CD4-positive, alpha-beta T cell treated with Interferon gamma for 1 hour (primary cell): ENCODE results near the gene SLC35E3.
A peak's percentile ranks its signal among the peaks of the same experiment; 100 is the strongest.

Source experiments
- DNase-seq: peaks from one replicate; pipeline ENCODE4 v3.0.0-alpha.2; 2020

The SLC35E3 gene

DNA sequence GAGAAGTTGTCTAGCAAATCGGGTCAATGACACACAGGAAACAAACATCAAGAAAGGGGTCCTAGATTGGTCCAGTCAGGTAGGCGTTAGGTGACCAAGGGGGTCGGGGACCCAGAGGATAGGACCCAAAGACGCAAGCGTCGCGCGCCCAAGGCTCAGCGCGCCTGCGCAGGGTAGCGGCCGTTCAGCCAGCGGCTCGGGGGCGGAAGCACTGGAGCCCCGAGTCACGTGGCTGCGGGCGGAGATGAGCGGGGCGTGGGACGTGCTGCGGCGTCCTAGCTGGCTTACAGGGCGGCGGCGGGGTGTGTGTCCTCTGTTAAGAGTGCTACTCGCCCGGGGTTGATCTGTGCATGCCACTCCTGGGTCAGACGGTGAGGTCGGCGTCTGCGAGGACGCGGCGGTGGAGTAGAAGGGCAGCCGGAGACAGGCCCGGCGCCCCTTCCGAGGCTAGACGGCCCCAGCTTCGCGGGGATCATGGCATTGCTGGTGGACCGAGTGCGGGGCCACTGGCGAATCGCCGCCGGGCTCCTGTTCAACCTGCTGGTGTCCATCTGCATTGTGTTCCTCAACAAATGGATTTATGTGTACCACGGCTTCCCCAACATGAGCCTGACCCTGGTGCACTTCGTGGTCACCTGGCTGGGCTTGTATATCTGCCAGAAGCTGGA is at the start of gene SLC35E3:
TSS of gene SLC35E3 (plus strand) at position 273 of the 668 bp plus-strand sequence. CDS start at position 475, 202 bp downstream.
- peak; percentile 90 for DNase-seq

- no peak for DNase-seq
Observed at GRCh38 chr12:68699486-68699885, 46.5 kb upstream of the SLC35E3 start.

GRCh38 chr12:68727776-68728175 is 18.2 kb upstream of the SLC35E3 start:
- DNase-seq, result no peak

- no peak for DNase-seq
Observed at GRCh38 chr12:68733661-68734071, 12.3 kb upstream of the SLC35E3 start.

GRCh38 chr12:68739891-68740290 is 6.1 kb upstream of the SLC35E3 start:
- no peak for DNase-seq

DNA sequence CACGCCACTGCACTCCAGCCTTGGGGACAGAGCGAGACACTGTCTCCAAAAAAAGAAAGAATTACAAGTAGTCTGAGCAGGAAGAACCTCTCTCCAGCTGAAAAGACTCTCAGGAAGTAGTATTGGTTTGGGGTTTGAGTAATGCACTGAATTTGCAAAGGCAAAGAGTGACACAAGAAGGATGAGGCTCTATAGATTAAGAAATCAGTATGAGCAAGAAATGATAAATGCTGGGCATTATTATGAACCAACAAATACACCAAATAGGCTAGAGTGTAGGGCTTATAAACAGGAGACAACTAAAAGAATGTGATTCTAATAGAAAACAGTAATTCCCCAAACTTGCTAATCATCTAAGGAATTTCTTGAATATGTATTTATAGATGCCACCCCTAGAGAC is 2.6 kb upstream of the SLC35E3 start:
- DNase-seq, result no peak

GRCh38 chr12:68745376-68745903 is 536 bp upstream of the SLC35E3 start:
- no peak for DNase-seq

GRCh38 chr12:68746572-68747180 is 700 bp downstream of the SLC35E3 start:
- DNase-seq, result peak; percentile 7

GRCh38 chr12:68749443-68749842 is 3.5 kb downstream of the SLC35E3 start:
- no peak for DNase-seq

DNA sequence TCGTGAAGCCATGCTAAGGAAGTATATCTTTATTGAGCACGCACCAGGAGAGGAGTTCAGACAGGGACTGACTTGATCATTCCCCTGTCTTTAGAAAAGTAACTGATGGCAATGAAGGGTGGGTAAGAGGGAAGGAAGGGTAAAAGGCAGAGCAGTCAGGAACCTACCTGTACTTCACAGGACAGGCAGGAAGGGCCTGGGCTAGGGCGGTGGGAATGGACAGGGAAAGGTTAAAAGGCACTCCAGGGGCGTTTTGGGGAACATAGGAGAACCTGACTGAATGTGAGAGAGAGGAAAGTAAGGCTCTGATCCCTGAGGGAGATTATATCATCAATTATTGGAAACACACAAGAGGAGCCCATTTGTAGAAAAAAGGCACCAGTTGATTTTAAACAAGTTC is 3.9 kb downstream of the SLC35E3 start:
- DNase-seq, result no peak

- no peak for DNase-seq
Observed at GRCh38 chr12:68750506-68750905, 4.5 kb downstream of the SLC35E3 start.

GRCh38 chr12:68755536-68756243 is 9.7 kb downstream of the SLC35E3 start:
- DNase-seq, result no peak

DNA sequence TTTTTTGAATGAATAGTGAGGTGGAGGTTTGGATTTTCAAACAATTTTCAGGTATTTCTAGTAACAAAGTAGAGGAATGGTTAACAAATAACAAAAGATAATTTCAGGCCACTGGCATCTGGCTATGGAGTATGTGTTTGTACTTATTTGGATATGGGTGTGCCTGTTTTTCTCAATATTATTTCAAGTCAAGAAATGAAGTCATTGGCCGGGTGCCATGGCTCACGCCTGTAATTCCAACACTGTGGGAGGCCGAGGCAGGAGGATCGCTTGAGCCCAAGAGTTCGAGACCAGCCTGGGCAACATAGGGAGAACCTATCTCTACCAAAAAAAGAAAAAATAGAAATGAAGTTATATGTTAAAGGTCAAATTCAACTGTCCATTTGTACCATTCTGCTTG is 13.9 kb downstream of the SLC35E3 start:
- DNase-seq, result no peak

DNA sequence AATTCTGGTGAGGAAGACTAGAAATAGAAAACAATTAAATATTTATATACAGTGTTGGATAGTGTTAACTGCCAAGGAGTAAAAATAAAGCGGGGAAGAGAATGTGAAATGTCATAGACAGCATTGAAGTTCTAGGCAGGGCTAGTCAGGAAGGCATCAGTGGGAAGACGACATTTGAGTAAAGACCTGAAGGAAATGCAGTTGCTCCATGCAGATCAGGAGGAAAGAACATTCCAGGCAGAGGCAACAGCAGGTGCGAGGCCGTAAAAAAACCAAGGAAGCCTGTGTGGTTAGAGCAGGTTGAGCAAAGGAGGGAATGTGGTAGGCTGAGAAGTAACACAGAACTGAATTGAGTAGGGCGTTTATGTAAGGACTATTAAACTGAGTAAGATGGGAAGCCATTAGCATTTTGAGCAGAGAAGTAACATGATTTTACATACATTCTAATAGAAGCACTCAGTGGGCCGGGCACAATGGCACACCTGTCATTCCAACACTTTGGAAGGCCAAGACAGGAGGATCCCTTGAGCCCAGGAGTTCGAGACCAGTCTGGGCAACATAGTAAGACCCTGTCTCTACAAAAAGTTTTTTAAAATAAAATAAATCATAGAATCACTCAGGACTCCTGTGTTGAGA is 14.9 kb downstream of the SLC35E3 start:
- no peak for DNase-seq

GRCh38 chr12:68761442-68761812 is 15.5 kb downstream of the SLC35E3 start:
- DNase-seq, result no peak

DNA sequence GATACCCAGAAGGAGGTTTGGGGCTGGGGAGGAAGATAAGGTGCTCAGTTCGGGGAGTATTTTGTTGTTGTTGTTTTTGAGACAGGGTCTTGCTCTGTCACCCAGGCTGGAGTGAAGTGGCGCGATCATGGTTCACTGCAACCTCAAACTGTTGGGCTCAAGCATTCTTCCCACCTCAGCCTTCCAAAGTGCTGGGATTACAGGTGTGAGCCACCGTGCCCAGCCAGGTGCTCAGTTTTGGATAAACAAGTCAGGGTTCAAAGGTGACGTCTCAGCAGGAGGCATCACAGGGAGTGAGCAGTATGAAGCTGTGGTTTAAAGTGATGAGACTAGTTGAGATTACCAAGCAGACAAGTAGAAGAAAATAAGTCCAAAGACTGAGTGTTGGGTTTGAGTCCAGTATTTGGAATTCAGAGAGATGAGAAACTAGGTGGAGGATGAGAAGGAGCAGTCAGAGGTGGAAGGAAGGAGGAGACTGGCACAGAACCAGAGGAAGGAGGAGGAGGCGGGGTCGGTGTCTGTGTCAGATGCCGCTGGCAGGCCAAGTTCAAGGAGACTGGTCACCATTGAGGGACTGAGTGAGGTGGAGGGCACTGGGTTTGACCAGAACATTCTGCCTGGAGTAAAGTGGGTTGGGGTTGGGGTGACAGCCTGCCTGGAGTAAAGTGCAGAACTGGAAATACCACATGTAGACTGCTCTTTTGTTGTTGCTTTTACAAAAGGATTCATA is 16.1 kb downstream of the SLC35E3 start:
- DNase-seq, result no peak

- DNase-seq, result no peak
Observed at GRCh38 chr12:68762691-68763090, 16.7 kb downstream of the SLC35E3 start.

- no peak for DNase-seq
Observed at GRCh38 chr12:68765696-68766095, 19.7 kb downstream of the SLC35E3 start.

DNA sequence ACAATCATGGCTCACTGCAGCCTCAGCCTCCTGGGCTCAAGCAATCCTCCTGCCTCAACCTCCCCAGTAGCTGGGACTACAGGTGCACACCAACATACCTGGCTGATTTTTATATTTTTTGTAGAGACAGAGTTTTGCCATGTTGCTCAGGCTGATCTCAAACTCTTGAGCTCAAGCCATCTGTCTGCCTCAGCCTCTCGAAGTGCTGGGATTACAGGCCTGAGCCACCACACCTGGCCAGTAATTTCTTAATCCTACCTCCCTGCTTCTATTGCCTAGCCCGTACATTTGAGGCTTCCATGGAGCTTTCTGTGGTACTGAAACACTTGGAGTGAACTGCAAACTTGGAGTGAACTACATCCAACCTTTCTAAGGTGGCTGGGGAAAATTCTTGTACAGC is 20.7 kb downstream of the SLC35E3 start:
- DNase-seq, result no peak

- DNase-seq, result no peak
Observed at GRCh38 chr12:68767191-68767590, 21.2 kb downstream of the SLC35E3 start.

DNA sequence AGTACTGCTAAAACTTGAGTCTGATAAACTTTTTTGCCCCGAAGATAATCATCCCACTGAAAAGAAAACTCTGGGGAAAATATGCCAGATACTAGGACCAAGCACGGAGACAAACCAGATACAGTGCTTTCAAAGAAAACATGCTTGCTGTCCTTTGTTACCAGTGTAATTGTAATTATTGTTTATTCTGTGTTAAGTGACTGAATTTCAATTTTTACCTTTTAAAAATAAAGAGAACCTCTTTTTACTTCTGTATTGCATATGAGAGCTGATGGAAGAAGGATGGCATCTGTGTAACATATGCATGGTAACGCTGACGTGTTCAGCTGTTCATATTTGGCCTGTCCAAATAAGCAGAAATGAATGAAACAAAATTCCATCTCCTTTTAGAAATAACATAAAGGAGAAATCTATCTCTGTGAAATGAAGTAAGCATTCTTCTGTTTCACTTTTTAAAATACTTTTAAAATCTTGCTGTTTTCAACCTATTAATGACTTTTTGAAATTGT is 22.5 kb downstream of the SLC35E3 start:
- DNase-seq, result no peak

DNA sequence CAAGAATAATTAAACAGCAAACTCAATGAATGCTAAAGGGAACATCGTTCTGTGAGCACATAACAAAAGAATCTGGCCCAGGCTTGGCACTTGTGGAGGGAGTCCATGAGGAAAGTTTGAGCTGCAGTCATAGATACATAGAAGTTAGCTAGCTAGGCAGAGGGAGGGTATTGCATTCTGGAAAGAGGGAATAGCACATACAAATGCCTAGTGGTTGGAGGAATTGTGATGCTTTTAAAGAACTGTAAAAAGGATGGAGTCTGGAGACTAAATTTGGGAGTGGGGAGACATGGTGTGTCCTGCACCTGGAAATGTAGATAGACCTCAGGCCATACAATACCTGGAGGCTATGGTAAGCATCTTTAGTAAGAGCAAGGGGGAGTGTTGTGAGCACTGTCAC is 24.0 kb downstream of the SLC35E3 start:
- no peak for DNase-seq
